ENCODE measurements around the gene EIF2B2. TPM values are rescaled to one million over a fixed set of nuclear protein-coding genes. Genes with fewer than 3 reads are reported as not detected.

Gene EIF2B2
- total and polyA plus RNA-seq, 9 of the 15 experiments (the other 6 are each of a cell fraction or from before 2014, with no cell fraction given), result 10.6 to 94.1 (median 38.9) TPM

GRCh38 chr14:75025082-75025481, 22.4 kb downstream of the EIF2B2 start (continued):
- no peak for TF ChIP-seq ARHGAP35 (IDR thresholded peaks at IDR 0.05; ENCODE audit: partially characterized antibody)
- TF ChIP-seq ZBTB17 (CRISPR knock-in tag; IDR thresholded peaks at IDR 0.05), result no peak
- no peak for TF ChIP-seq ZNF639 (CRISPR knock-in tag; conservative IDR thresholded peaks at IDR 0.05 in 1 of 2, IDR thresholded peaks at IDR 0.05 in 1 of 2)
- TF ChIP-seq BRD4 (IDR thresholded peaks at IDR 0.05), result no peak
- TF ChIP-seq CREBBP (IDR thresholded peaks at IDR 0.05; ENCODE audit: low read depth, low read length), result no peak
- no peak for TF ChIP-seq ZBTB9 (CRISPR knock-in tag; IDR thresholded peaks at IDR 0.05)
- TF ChIP-seq ZNF696 (CRISPR knock-in tag; conservative IDR thresholded peaks at IDR 0.05), result no peak
- TF ChIP-seq ELF1 (tag; IDR thresholded peaks at IDR 0.05), result 0 out of 2 replicates have a peak, but pooled peaks have one; percentile 29
- TF ChIP-seq MEIS2 (IDR thresholded peaks at IDR 0.05; ENCODE audit: partially characterized antibody), result peak; percentile 33
- TF ChIP-seq KDM5B (IDR thresholded peaks at IDR 0.05; ENCODE audit: insufficient replicate concordance, low read depth, low read length), result no peak
- TF ChIP-seq PREB (CRISPR knock-in tag; IDR thresholded peaks at IDR 0.05), result no peak
- no peak for TF ChIP-seq DNMT1 (IDR thresholded peaks at IDR 0.05)
- no peak for TF ChIP-seq ZNF518B (CRISPR knock-in tag; IDR thresholded peaks at IDR 0.05)
- TF ChIP-seq JUND (IDR thresholded peaks at IDR 0.05; ENCODE audit: borderline replicate concordance, low read depth, low read length), result peak; percentile 87; the same call in 1 of the 2 replicates
- peak; percentile 82; the same call in 1 of the 3 replicates for TF ChIP-seq JUND (tag; IDR thresholded peaks at IDR 0.05; ENCODE audit: borderline replicate concordance, low read depth, low read length)
